WTC11 (cell line): ENCODE data around the gene FGF22. TPM values are rescaled to one million over a fixed set of nuclear protein-coding genes. Genes with fewer than 3 reads are reported as not detected.

Experiments used
- ATAC-seq: fragments of 200-7000 bp; cut with Tn5 transposase; 2 replicates; pipeline ENCODE4 v1.10.0; 2021; ENCODE audit warnings: mild to moderate bottlenecking, moderate library complexity
- CTCF ChIA-PET: fragments of 300-600 bp; sonication (Branson Sonifier 250); formaldehyde crosslinking; loops from one replicate; lab custom pipeline; 2021; ENCODE audit warnings: antibody characterized with exemption; lab: Charles Lee
- POLR2A ChIA-PET: fragments of 350-600 bp; sonication (Branson Sonifier 250); formaldehyde crosslinking; loops from one replicate; lab custom pipeline; 2021; ENCODE audit warnings: antibody characterized with exemption; lab: Charles Lee
- DNase-seq: peaks from one replicate; pipeline ENCODE4 v3.0.0; 2021; ENCODE audit warnings: low spot score
- H3K27ac Mint-ChIP-seq: 2 replicates; pipeline ENCODE4 v1.8.0; 2021; ENCODE audit warnings: mixed read lengths
- H3K27me3 Mint-ChIP-seq: 2 replicates; pipeline ENCODE4 v1.8.0; 2021; ENCODE audit warnings: low read depth, mild to moderate bottlenecking, moderate library complexity, mixed read lengths
- H3K36me3 Mint-ChIP-seq: 2 replicates; pipeline ENCODE4 v1.8.0; 2021; ENCODE audit warnings: mixed read lengths
- H3K4me1 Mint-ChIP-seq: 2 replicates; pipeline ENCODE4 v1.8.0; 2022; ENCODE audit warnings: mixed read lengths
- H3K4me3 Mint-ChIP-seq: 2 replicates; pipeline ENCODE4 v1.8.0; 2021; ENCODE audit warnings: mild to moderate bottlenecking, moderate library complexity, mixed read lengths
- H3K9me3 Mint-ChIP-seq: 2 replicates; pipeline ENCODE4 v1.8.0; 2021; ENCODE audit warnings: mixed read lengths
- AFF4 ChIP-seq: sonication (generic); formaldehyde crosslinking; IDR thresholded peaks from 2 replicates; pipeline ENCODE4 v1.8.1; 2023; ENCODE audit warnings: mild to moderate bottlenecking, missing genetic modification reagents, borderline replicate concordance
- CDX4 ChIP-seq: fragments of 250-450 bp; sonication (Bioruptor Pico); IDR thresholded peaks from 2 replicates; pipeline ENCODE4 v1.9.0; 2021; ENCODE audit warnings: moderate library complexity, mild to moderate bottlenecking, inconsistent platforms, borderline replicate concordance
- FOXJ3 ChIP-seq: sonication (generic); formaldehyde crosslinking; IDR thresholded peaks from 2 replicates; pipeline ENCODE4 v1.9.0; 2021; ENCODE audit warnings: missing genetic modification reagents, mild to moderate bottlenecking, borderline replicate concordance
- FOXP4 ChIP-seq: sonication (generic); formaldehyde crosslinking; IDR thresholded peaks from 2 replicates; pipeline ENCODE4 v1.8.0; 2022; ENCODE audit warnings: mild to moderate bottlenecking, missing genetic modification reagents
- GTF2I ChIP-seq: fragments of 250-450 bp; sonication (Bioruptor Pico); conservative IDR thresholded peaks from 2 replicates; pipeline ENCODE4 v1.4.0; 2021; ENCODE audit warnings: mild to moderate bottlenecking
- JAZF1 ChIP-seq: fragments of 250-450 bp; sonication (Bioruptor Pico); IDR thresholded peaks from 2 replicates; pipeline ENCODE4 v1.9.0; 2021; ENCODE audit warnings: moderate library complexity, mild to moderate bottlenecking, inconsistent platforms
- JUN ChIP-seq: sonication (generic); formaldehyde crosslinking; IDR thresholded peaks from 2 replicates; pipeline ENCODE4 v1.8.0; 2023; ENCODE audit warnings: mild to moderate bottlenecking, missing genetic modification reagents
- MLX ChIP-seq: sonication (generic); formaldehyde crosslinking; IDR thresholded peaks from 2 replicates; pipeline ENCODE4 v1.8.1; 2023; ENCODE audit warnings: mild to moderate bottlenecking, missing genetic modification reagents, moderate library complexity
- SP1 ChIP-seq: sonication (generic); formaldehyde crosslinking; conservative IDR thresholded peaks from 2 replicates; pipeline ENCODE4 v1.8.1; 2022; ENCODE audit warnings: missing genetic modification reagents
- ZNF121 ChIP-seq: sonication (generic); formaldehyde crosslinking; IDR thresholded peaks from 2 replicates; pipeline ENCODE4 v1.8.0; 2023; ENCODE audit warnings: missing genetic modification reagents
- ZNF416 ChIP-seq: fragments of 250-450 bp; sonication (Bioruptor Pico); IDR thresholded peaks from 2 replicates; pipeline ENCODE4 v1.9.0; 2021; ENCODE audit warnings: mild to moderate bottlenecking, inconsistent platforms
- total RNA-seq: library from RNA; stranded (reverse); gene quantifications from 3 replicates; pipeline ENCODE4 v1.2.3, GENCODE V29; 2021

The FGF22 gene
- total RNA-seq, 1 experiment from 2014 or later: 1.6 TPM

- H3K9me3 Mint-ChIP-seq: no peaks in the 10 kb centered on the region
- TF ChIP-seq ZNF416 (CRISPR knock-in tag): no peak
- no peak for TF ChIP-seq JAZF1 (CRISPR knock-in tag)
- TF ChIP-seq MLX (CRISPR knock-in tag): no peak
- TF ChIP-seq SP1 (CRISPR knock-in tag): no peak
- ATAC-seq (peak; percentile 13; the same call in 1 of the 2 replicates), DNase-seq (no peak)
- CTCF ChIA-PET: interaction anchor here (0.7 kb wide), 1 partner anchor 18 kb away, joined by 3 read pairs; the partner anchor contains the start of gene POLRMT
- peaks cover 3% of the 10 kb centered on the region; the same call in 1 of the 2 replicates for H3K4me1 Mint-ChIP-seq
- POLR2A ChIA-PET: no interaction called here
- peaks cover 24% of the 10 kb centered on the region for H3K36me3 Mint-ChIP-seq
- H3K27ac Mint-ChIP-seq: no peak overlapping the region
- H3K27me3 Mint-ChIP-seq: no peaks in the 10 kb centered on the region
- peak overlapping the region; percentile 54 for H3K4me3 Mint-ChIP-seq
Observed at GRCh38 chr19:615619-616018, 24.1 kb upstream of the FGF22 start.

- CTCF ChIA-PET: interaction anchor here (0.7 kb wide), 1 partner anchor 18 kb away, joined by 3 read pairs; the partner anchor contains the start of gene POLRMT
- H3K9me3 Mint-ChIP-seq: no peaks in the 10 kb centered on the region
- no peaks in the 10 kb centered on the region for H3K27me3 Mint-ChIP-seq
- POLR2A ChIA-PET: no interaction called here
- H3K36me3 Mint-ChIP-seq: peaks cover 24% of the 10 kb centered on the region
- ATAC-seq: peak; percentile 25
- H3K27ac Mint-ChIP-seq: no peak overlapping the region
- H3K4me3 Mint-ChIP-seq: no peak overlapping the region
- H3K4me1 Mint-ChIP-seq: no peaks in the 10 kb centered on the region
- no peak for TF ChIP-seq FOXP4 (CRISPR knock-in tag)
- 0 out of 2 replicates have a peak, but pooled peaks have one; percentile 21 for TF ChIP-seq ZNF416 (CRISPR knock-in tag)
- DNase-seq: no peak
Observed at GRCh38 chr19:616062-616700, 23.5 kb upstream of the FGF22 start.

- Mint-ChIP-seq H3K4me3 (no peak overlapping the region), H3K27ac (no peak overlapping the region), H3K36me3 (peaks cover 24% of the 10 kb centered on the region), H3K4me1 (no peaks in the 10 kb centered on the region), H3K27me3 (no peaks in the 10 kb centered on the region)
- ChIA-PET POLR2A (no interaction called here), CTCF (interaction anchor here (1.1 to 1.7 kb wide), 2 partner anchors 28 to 117 kb away, joined by 3 read pairs; no protein-coding TSS in a partner anchor)
- no peak for DNase-seq
- no peak for ATAC-seq
- TF ChIP-seq AFF4 (CRISPR knock-in tag) (no peak), JUN (no peak), FOXJ3 (CRISPR knock-in tag) (no peak), CDX4 (CRISPR knock-in tag) (no peak), GTF2I (no peak), ZNF121 (CRISPR knock-in tag) (no peak)
- TF ChIP-seq, all 79 proteins: peak for 0
- H3K9me3 Mint-ChIP-seq: no peaks in the 10 kb centered on the region
Observed at GRCh38 chr19:616747-617526, 22.7 kb upstream of the FGF22 start.
